GM12878 (cell line): Measurements from ENCODE around the gene CLASRP. TPM values are rescaled to one million over a fixed set of nuclear protein-coding genes. Genes with fewer than 3 reads are reported as not detected.

ENCODE experiments used
- ATAC-seq: fragments of 200-7000 bp; cut with Tn5 transposase; 3 replicates; pipeline ENCODE4 v1.9.1; 2020; ENCODE audit warnings: mild to moderate bottlenecking, moderate library complexity
- BruUV-seq: library from RNA; stranded (reverse); fragments of 400-500 nt; replicated peaks from 2 replicates; lab custom pipeline; 2021; lab: Mats Ljungman, UMichigan
- CTCF ChIA-PET: fragments of 300-600 bp; sonication (Branson Sonifier 250); formaldehyde crosslinking; extraction: SDS; loops from one replicate; lab custom pipeline; 2021; ENCODE audit warnings: inconsistent platforms; lab: Yijun Ruan, JAX
- POLR2A ChIA-PET: fragments of 350-600 bp; formaldehyde crosslinking; extraction: SDS; loops from one replicate; lab custom pipeline; 2021; ENCODE audit warnings: inconsistent platforms; lab: Charles Lee
- RAD21 ChIA-PET: fragments of 300-600 bp; sonication (Branson Sonifier 250); formaldehyde crosslinking; loops from one replicate; lab custom pipeline; 2023; ENCODE audit warnings: antibody characterized with exemption; ENCODE audit not compliant: unreplicated experiment; lab: Charles Lee
- SMC1A ChIA-PET: fragments of 300-600 bp; sonication (Branson Sonifier 250); formaldehyde crosslinking; loops from one replicate; lab custom pipeline; 2023; ENCODE audit not compliant: unreplicated experiment, uncharacterized antibody; lab: Charles Lee
- DNase-seq: peaks from one replicate; pipeline ENCODE4 v3.0.0-alpha.2; 2011; ENCODE audit warnings: low read depth, low spot score
- FAIRE-seq: peaks from 3 replicates; lab custom pipeline; 2011; peaks lifted over from hg19 to GRCh38; lab: Jason Lieb, UNC
- H2AFZ ChIP-seq: 2 replicates; pipeline ENCODE4 v1.6.0; 2011; ENCODE audit warnings: low read depth, low read length, control low read depth; ENCODE audit not compliant: control insufficient read depth
- H3K27ac ChIP-seq: 2 replicates; pipeline ENCODE4 v1.5.1; 2011; ENCODE audit warnings: control low read depth; ENCODE audit not compliant: control insufficient read depth, insufficient read depth
- H3K27me3 ChIP-seq, 2 experiments: replicated peaks in 1 of 2; 2 replicates each; pipeline versions ENCODE4 v1.6.0 to v1.6.1; 2011; ENCODE audit warnings: low read length in 1 of 2; ENCODE audit not compliant: control insufficient read depth in 2 of 2, insufficient read depth in 2 of 2
- H3K36me3 ChIP-seq, 2 experiments: 2 replicates each; pipeline ENCODE4 v1.5.1; 2011; ENCODE audit warnings: low read length in 1 of 2; ENCODE audit not compliant: control insufficient read depth in 2 of 2, insufficient read depth in 2 of 2
- H3K4me1 ChIP-seq: 2 replicates; pipeline ENCODE4 v1.6.1; 2011; ENCODE audit warnings: mild to moderate bottlenecking, low read length, moderate library complexity, mixed read lengths; ENCODE audit not compliant: control insufficient read depth, insufficient read depth
- H3K4me2 ChIP-seq: 2 replicates; pipeline ENCODE4 v1.6.0; 2011; ENCODE audit warnings: control low read depth; ENCODE audit not compliant: control insufficient read depth, insufficient read depth
- H3K4me3 ChIP-seq: fragments of 200-600 bp; sonication (generic); 2 replicates; pipeline ENCODE4 v1.5.1; 2016
- H3K79me2 ChIP-seq: 2 replicates; pipeline ENCODE4 v1.6.0; 2011; ENCODE audit warnings: low read length; ENCODE audit not compliant: control insufficient read depth, insufficient read depth
- H3K9ac ChIP-seq: 2 replicates; pipeline ENCODE4 v1.8.0; 2011; ENCODE audit warnings: low read length, control low read depth, mixed read lengths; ENCODE audit not compliant: control insufficient read depth, insufficient read depth
- H3K9me3 ChIP-seq: replicated peaks from 3 replicates; pipeline ENCODE4 v1.5.1; 2011; ENCODE audit warnings: mild to moderate bottlenecking, low read length; ENCODE audit not compliant: control insufficient read depth, insufficient read depth
- H4K20me1 ChIP-seq: 2 replicates; pipeline ENCODE4 v1.6.0; 2011; ENCODE audit not compliant: control insufficient read depth, insufficient read depth
- IKZF1 ChIP-seq: fragments of 450-650 bp; conservative IDR thresholded peaks from 2 replicates; pipeline ENCODE4 v1.6.1; 2017; ENCODE audit warnings: antibody characterized with exemption, mild to moderate bottlenecking
- IKZF2 ChIP-seq, 2 experiments: fragments of 450-650 bp; IDR thresholded peaks; 2 replicates each; pipeline ENCODE4 v1.6.1; 2017; ENCODE audit warnings: mild to moderate bottlenecking in 2 of 2, moderate library complexity in 2 of 2
- NR2C2 ChIP-seq: IDR thresholded peaks from 2 replicates; pipeline ENCODE4 v1.6.1; 2011; ENCODE audit warnings: borderline replicate concordance, low read depth; ENCODE audit not compliant: control insufficient read depth, insufficient read length
- POLR2AphosphoS2 ChIP-seq: IDR thresholded peaks from 2 replicates; pipeline ENCODE4 v1.6.1; 2011; ENCODE audit warnings: low read depth, mild to moderate bottlenecking, low read length, improper control_type of control experiment, moderate library complexity
- POLR2AphosphoS5 ChIP-seq: IDR thresholded peaks from 2 replicates; pipeline ENCODE4 v1.6.1; 2011; ENCODE audit warnings: mild to moderate bottlenecking, low read length, inconsistent platforms
- RCOR1 ChIP-seq: conservative IDR thresholded peaks from 2 replicates; pipeline ENCODE4 v1.6.1; 2012; ENCODE audit warnings: low read depth, low read length, improper control_type of control experiment
- SIN3A ChIP-seq: IDR thresholded peaks from 2 replicates; pipeline ENCODE4 v1.6.1; 2012; ENCODE audit warnings: low read depth, low read length, improper control_type of control experiment
- SMC3 ChIP-seq: IDR thresholded peaks from 2 replicates; pipeline ENCODE4 v1.6.1; 2011; ENCODE audit warnings: low read length, improper control_type of control experiment, borderline replicate concordance
- STAT1 ChIP-seq: fragments of 450-650 bp; conservative IDR thresholded peaks from 2 replicates; pipeline ENCODE4 v1.6.1; 2014; ENCODE audit warnings: antibody characterized with exemption, mild to moderate bottlenecking
- WGBS: methylation state at CpG from one replicate; pipeline ENCODE4 v1.1.6; 2016; ENCODE audit warnings: low lambda C conversion rate; ENCODE audit not compliant: insufficient replicate concordance, insufficient coverage; ENCODE audit errors: missing lambda C conversion rate; 5-methylcytosine and 5-hydroxymethylcytosine counted together
- in situ Hi-C: fragments of 300-500 bp; cut with MboI; formaldehyde crosslinking; loops from 9 replicates; pipeline ENCODE4 v1.14.3; 2018; ENCODE audit warnings: mixed read lengths
- intact Hi-C: fragments of 100-400 bp; cut with micrococcal nuclease; formaldehyde crosslinking; loops from one replicate; pipeline ENCODE4 v1.14.2; 2022; ENCODE audit not compliant: unreplicated experiment
- polyA plus RNA-seq, 11 experiments: library from polyadenylated mRNA; depleted of rRNA in 4 of 11; unstranded in 6 of 11; stranded (reverse) in 5 of 11; fragments of >200 nt; fragmentation: Nextera tagmentation in 4 of 11; fragmentation: Illumina TruSeq in 1 of 11; extraction: Ambion mirVana in 4 of 11; extraction: Trizol in 1 of 11; gene quantifications; 1 replicate in 1 of 11; 2 replicates in 10 of 11; pipeline versions ENCODE4 v1.2.1 to v1.2.3, GENCODE V29; 2011 to 2016; ENCODE audit warnings: inconsistent platforms in 2 of 11, missing spikeins in 2 of 11, low read depth in 1 of 11
- total RNA-seq, 4 experiments: library from RNA; depleted of rRNA in 3 of 4; stranded (reverse); fragments of >200 nt in 3 of 4; fragmentation: Illumina TruSeq in 1 of 4; extraction: Trizol in 1 of 4; gene quantifications; 2 replicates each; pipeline versions ENCODE4 v1.2.1 to v1.2.3, GENCODE V29; 2013 to 2021
- TF ChIP-seq, protein P1 (sequence below): IDR thresholded peaks from 2 replicates; pipeline ENCODE4 v1.6.1; 2012; ENCODE audit warnings: improper control_type of control experiment, low read depth, low read length; ENCODE audit not compliant: insufficient replicate concordance

CLASRP gene
- total and polyA plus RNA-seq, 10 of the 15 experiments (the other 5 are each of a cell fraction or from before 2014, with no cell fraction given), result 0.68 to 75.8 (median 30.2) TPM

GRCh38 chr19:45049073-45049736 lies 10.4 kb downstream of the CLASRP start:
- H3K4me3 ChIP-seq, result no peak overlapping the region
- RAD21 ChIA-PET, result interaction anchor here (1.0 to 1.3 kb wide), 2 partner anchors 10 kb away, joined by 3 to 5 read pairs; partner anchors contain the start of gene CLASRP
- H3K9me3 ChIP-seq, result no peaks in the 10 kb centered on the region
- no TSS peak for BruUV-seq
- POLR2A ChIA-PET, result interaction anchor here (1.2 kb wide), 2 partner anchors 10 to 26 kb away, joined by 6 to 8 read pairs; no protein-coding TSS in a partner anchor
- peak overlapping the region; percentile 48; the same call in 1 of the 2 replicates for H3K4me2 ChIP-seq
- intact Hi-C loops, result no loop called here
- CTCF ChIA-PET, result interaction anchor here (0.7 to 1.6 kb wide), 6 partner anchors 10 to 63 kb away, joined by 3 to 14 read pairs (median 3); partner anchors contain the start of gene CLASRP
- no peaks in the 10 kb centered on the region for H3K27me3 ChIP-seq
- 0 out of 2 replicates have a peak, but pooled peaks have one; percentile 12 for TF ChIP-seq IKZF1
- TF ChIP-seq STAT1, result no peak
- TF ChIP-seq, all 136 proteins: peak for 1
- Histone ChIP-seq H3K4me1 (peaks cover 38% of the 10 kb centered on the region), H3K9ac (no peak overlapping the region), H4K20me1 (no peaks in the 10 kb centered on the region), H2AFZ (no peak overlapping the region), H3K79me2 (peaks cover 45% of the 10 kb centered on the region), H3K36me3 (peaks cover 15 to 30% of the 10 kb centered on the region in 2 experiments; a peak in 3 of 4 replicates), H3K27ac (0 out of 2 replicates have a peak overlapping the region, but pooled peaks have one; percentile 10)
- DNase-seq (no peak), FAIRE-seq (no peak), ATAC-seq (no peak)
- in situ Hi-C loops, result no loop called here
- SMC1A ChIA-PET, result interaction anchor here (0.6 to 1.5 kb wide), 4 partner anchors 10 to 296 kb away, joined by 3 to 9 read pairs (median 4); partner anchors contain the start of gene CLASRP
- 84% methylated on average over 8 of the region's 8 CpGs for WGBS

DNA sequence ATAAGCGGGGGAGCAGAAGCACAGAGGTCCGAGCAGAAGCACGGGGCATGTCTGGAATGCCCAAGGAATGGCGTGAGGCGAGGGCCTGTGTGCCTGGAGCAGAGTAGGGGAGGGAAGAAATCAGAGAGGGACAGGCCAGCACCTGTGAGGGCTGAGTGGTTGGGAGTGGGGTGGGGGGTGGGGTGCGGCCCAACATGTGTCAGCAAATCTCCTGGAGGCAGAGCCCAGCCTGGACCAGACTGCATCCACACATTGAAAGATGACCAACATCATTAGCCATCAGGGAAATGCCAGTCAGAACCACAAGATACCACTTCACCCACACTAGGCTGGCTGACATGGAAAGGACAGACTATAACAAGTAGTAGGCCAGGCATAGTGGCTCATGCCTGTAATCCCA lies 11.2 kb downstream of the CLASRP start:
- peaks cover 38% of the 10 kb centered on the region for H3K4me1 ChIP-seq
- no peak overlapping the region for H3K4me3 ChIP-seq
- no peaks in the 10 kb centered on the region for H3K9me3 ChIP-seq
- BruUV-seq, result no TSS peak
- no peak overlapping the region for H3K27ac ChIP-seq
- no peaks in the 10 kb centered on the region for H4K20me1 ChIP-seq
- WGBS, result 87% methylated on average over 6 of the region's 6 CpGs
- H3K27me3 ChIP-seq, result no peaks in the 10 kb centered on the region
- H2AFZ ChIP-seq, result no peak overlapping the region
- H3K4me2 ChIP-seq, result no peak overlapping the region
- no peak for ATAC-seq
- ChIA-PET POLR2A (interaction anchor here (1.2 to 1.4 kb wide), 2 partner anchors 11 to 48 kb away, joined by 5 to 6 read pairs; partner anchors contain the start of gene RELB), CTCF (interaction anchor here (1.0 to 2.1 kb wide), 4 partner anchors 9 to 11 kb away, joined by 3 to 14 read pairs (median 6); partner anchors contain the start of gene CLASRP), SMC1A (interaction anchor here (1.2 to 2.2 kb wide), 2 partner anchors 8 to 61 kb away, joined by 3 to 5 read pairs; no protein-coding TSS in a partner anchor), RAD21 (no interaction called here)
- peaks cover 19 to 26% of the 10 kb centered on the region in 2 experiments; a peak in 3 of 4 replicates for H3K36me3 ChIP-seq
- DNase-seq, result no peak
- H3K9ac ChIP-seq, result no peak overlapping the region
- H3K79me2 ChIP-seq, result peaks cover 38% of the 10 kb centered on the region
- intact Hi-C loops (no loop called here), in situ Hi-C loops (no loop called here)
- no peak for FAIRE-seq
- TF ChIP-seq SIN3A, result no peak
- TF ChIP-seq IKZF2 (IDR thresholded peaks at IDR 0.05), result no peak
- TF ChIP-seq NR2C2, result no peak
- no peak for TF ChIP-seq POLR2AphosphoS5
- TF ChIP-seq, protein P1, sequence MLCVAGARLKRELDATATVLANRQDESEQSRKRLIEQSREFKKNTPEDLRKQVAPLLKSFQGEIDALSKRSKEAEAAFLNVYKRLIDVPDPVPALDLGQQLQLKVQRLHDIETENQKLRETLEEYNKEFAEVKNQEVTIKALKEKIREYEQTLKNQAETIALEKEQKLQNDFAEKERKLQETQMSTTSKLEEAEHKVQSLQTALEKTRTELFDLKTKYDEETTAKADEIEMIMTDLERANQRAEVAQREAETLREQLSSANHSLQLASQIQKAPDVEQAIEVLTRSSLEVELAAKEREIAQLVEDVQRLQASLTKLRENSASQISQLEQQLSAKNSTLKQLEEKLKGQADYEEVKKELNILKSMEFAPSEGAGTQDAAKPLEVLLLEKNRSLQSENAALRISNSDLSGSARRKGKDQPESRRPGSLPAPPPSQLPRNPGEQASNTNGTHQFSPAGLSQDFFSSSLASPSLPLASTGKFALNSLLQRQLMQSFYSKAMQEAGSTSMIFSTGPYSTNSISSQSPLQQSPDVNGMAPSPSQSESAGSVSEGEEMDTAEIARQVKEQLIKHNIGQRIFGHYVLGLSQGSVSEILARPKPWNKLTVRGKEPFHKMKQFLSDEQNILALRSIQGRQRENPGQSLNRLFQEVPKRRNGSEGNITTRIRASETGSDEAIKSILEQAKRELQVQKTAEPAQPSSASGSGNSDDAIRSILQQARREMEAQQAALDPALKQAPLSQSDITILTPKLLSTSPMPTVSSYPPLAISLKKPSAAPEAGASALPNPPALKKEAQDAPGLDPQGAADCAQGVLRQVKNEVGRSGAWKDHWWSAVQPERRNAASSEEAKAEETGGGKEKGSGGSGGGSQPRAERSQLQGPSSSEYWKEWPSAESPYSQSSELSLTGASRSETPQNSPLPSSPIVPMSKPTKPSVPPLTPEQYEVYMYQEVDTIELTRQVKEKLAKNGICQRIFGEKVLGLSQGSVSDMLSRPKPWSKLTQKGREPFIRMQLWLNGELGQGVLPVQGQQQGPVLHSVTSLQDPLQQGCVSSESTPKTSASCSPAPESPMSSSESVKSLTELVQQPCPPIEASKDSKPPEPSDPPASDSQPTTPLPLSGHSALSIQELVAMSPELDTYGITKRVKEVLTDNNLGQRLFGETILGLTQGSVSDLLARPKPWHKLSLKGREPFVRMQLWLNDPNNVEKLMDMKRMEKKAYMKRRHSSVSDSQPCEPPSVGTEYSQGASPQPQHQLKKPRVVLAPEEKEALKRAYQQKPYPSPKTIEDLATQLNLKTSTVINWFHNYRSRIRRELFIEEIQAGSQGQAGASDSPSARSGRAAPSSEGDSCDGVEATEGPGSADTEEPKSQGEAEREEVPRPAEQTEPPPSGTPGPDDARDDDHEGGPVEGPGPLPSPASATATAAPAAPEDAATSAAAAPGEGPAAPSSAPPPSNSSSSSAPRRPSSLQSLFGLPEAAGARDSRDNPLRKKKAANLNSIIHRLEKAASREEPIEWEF, result no peak
- no peak for TF ChIP-seq SMC3
- TF ChIP-seq RCOR1, result no peak
- TF ChIP-seq STAT1, result no peak
- no peak for TF ChIP-seq POLR2AphosphoS2
